ENCODE measurements around the gene VARS2. TPM values are rescaled to one million over a fixed set of nuclear protein-coding genes. Genes with fewer than 3 reads are reported as not detected.

VARS2 gene
- total and polyA plus RNA-seq, 2 experiments from 2014 or later, result 27.5 to 61.3 TPM

- peak overlapping the region; percentile 27 for H3K4me3 ChIP-seq
- peak overlapping the region; percentile 90 for H3K27ac ChIP-seq
- no peak for TF ChIP-seq CTCF (IDR thresholded peaks at IDR 0.05; ENCODE audit: low read depth, low read length)
- DNase-seq (ENCODE audit: low read depth in 1 of 2, low spot score in 1 of 2), result peak in 1 of 2 donors; percentile 24
- H3K4me1 ChIP-seq (ENCODE audit: low read depth), result peaks cover 21% of the 10 kb centered on the region
- no peaks in the 10 kb centered on the region for H3K9me3 ChIP-seq (ENCODE audit: low read depth)
- peaks cover 16% of the 10 kb centered on the region for H3K36me3 ChIP-seq
- no peaks in the 10 kb centered on the region for H3K27me3 ChIP-seq
Measured at GRCh38 chr6:30914854-30915590, 984 bp downstream of the VARS2 start.

GRCh38 chr6:30915591-30915946 is 1.5 kb downstream of the VARS2 start:
- peaks cover 18% of the 10 kb centered on the region for H3K36me3 ChIP-seq
- H3K4me1 ChIP-seq (ENCODE audit: low read depth), result peaks cover 21% of the 10 kb centered on the region
- DNase-seq (ENCODE audit: low read depth in 1 of 2, low spot score in 1 of 2), result peak; percentile 75 to 81
- H3K9me3 ChIP-seq (ENCODE audit: low read depth), result no peaks in the 10 kb centered on the region
- no peak overlapping the region for H3K4me3 ChIP-seq
- no peaks in the 10 kb centered on the region for H3K27me3 ChIP-seq
- peak overlapping the region; percentile 90 for H3K27ac ChIP-seq
- TF ChIP-seq CTCF (IDR thresholded peaks at IDR 0.05; ENCODE audit: low read depth, low read length), result peak; percentile 70

- Histone ChIP-seq H3K27ac (no peak overlapping the region), H3K36me3 (peaks cover 10% of the 10 kb centered on the region), H3K27me3 (no peaks in the 10 kb centered on the region), H3K4me3 (no peak overlapping the region), H3K4me1 (ENCODE audit: low read depth) (peaks cover 21% of the 10 kb centered on the region), H3K9me3 (ENCODE audit: low read depth) (no peaks in the 10 kb centered on the region)
- no peak for TF ChIP-seq CTCF (IDR thresholded peaks at IDR 0.05; ENCODE audit: low read depth, low read length)
- DNase-seq (ENCODE audit: low read depth in 1 of 2, low spot score in 1 of 2), result no peak
Measured at GRCh38 chr6:30917041-30917440, 3.0 kb downstream of the VARS2 start.

GRCh38 chr6:30917487-30917886 is 3.4 kb downstream of the VARS2 start:
- Histone ChIP-seq H3K9me3 (ENCODE audit: low read depth) (no peaks in the 10 kb centered on the region), H3K27me3 (no peaks in the 10 kb centered on the region), H3K4me1 (ENCODE audit: low read depth) (peaks cover 21% of the 10 kb centered on the region), H3K4me3 (no peak overlapping the region), H3K36me3 (peaks cover 10% of the 10 kb centered on the region), H3K27ac (no peak overlapping the region)
- TF ChIP-seq CTCF (IDR thresholded peaks at IDR 0.05; ENCODE audit: low read depth, low read length), result no peak
- DNase-seq (ENCODE audit: low read depth in 1 of 2, low spot score in 1 of 2), result no peak

GRCh38 chr6:30918670-30919069 is 4.6 kb downstream of the VARS2 start:
- Histone ChIP-seq H3K27me3 (no peaks in the 10 kb centered on the region), H3K4me3 (no peak overlapping the region), H3K9me3 (ENCODE audit: low read depth) (no peaks in the 10 kb centered on the region), H3K4me1 (ENCODE audit: low read depth) (peaks cover 21% of the 10 kb centered on the region), H3K27ac (no peak overlapping the region), H3K36me3 (peaks cover 10% of the 10 kb centered on the region)
- TF ChIP-seq CTCF (IDR thresholded peaks at IDR 0.05; ENCODE audit: low read depth, low read length), result no peak
- no peak for DNase-seq (ENCODE audit: low read depth in 1 of 2, low spot score in 1 of 2)

Data from cardiac muscle cell (in vitro differentiated cells and primary cell).